HFF-Myc (cell line): ENCODE results near the gene PHF19.

Experiments used
- DNase-seq: peaks from one replicate; pipeline ENCODE4 v3.0.0-alpha.2; 2011; ENCODE audit warnings: low read depth; ENCODE audit errors: extremely low read depth
- H3K4me3 ChIP-seq: replicated peaks from 2 replicates; pipeline ENCODE4 v1.5.1; 2011; ENCODE audit warnings: low read depth, mild to moderate bottlenecking, control low read depth, low read length
- CTCF ChIP-seq: IDR thresholded peaks from 2 replicates; pipeline ENCODE4 v1.5.1; 2012; ENCODE audit warnings: mild to moderate bottlenecking, low read depth, low read length, control low read depth; ENCODE audit errors: missing control alignments

Gene PHF19

DNA sequence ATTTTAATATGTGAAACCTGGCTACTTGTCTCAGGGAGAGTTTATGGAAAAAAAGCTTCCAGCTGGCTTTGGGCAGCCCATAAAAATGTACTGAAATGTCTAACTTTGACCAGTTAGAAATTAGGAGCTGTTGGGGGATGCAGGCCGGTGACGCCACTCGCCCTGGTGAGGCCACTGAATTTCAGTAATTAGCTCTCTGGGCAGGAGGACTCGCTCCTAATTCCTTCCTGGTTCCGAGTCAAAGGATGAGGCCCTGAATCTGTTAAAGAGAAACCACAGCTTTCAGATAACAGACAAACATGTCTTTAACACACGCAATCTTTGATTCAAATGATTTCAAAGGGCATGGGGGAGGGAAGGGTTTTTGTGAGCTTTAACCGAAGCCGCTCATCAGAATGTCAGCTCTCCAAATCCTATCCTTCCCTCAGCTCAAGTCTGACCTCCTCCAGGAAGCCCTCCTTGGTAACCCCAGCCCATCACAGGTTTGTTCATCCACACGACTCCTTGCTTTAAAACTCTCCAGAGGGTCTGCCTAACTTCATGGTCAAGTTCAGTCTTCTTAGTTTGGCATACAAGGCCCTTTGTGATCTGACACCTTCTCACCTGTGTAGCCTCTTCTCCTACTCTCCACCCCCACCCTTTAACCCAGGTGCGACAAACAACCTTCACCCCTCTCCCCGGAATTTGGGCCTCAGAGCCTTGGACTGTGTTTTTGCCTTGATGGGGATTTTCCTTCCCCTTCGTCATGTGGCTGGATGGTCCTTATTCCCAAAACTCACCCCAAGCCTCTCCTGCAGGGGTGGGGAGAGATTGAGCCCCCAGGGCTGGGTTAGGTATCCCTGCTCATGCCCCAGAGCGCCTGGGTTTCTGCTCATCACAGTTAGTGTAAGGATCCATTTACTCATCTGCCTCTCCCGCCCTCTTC lies 13.6 kb upstream of the PHF19 start:
- no peak overlapping the region for H3K4me3 ChIP-seq
- DNase-seq: no peak
- TF ChIP-seq CTCF: no peak

DNA sequence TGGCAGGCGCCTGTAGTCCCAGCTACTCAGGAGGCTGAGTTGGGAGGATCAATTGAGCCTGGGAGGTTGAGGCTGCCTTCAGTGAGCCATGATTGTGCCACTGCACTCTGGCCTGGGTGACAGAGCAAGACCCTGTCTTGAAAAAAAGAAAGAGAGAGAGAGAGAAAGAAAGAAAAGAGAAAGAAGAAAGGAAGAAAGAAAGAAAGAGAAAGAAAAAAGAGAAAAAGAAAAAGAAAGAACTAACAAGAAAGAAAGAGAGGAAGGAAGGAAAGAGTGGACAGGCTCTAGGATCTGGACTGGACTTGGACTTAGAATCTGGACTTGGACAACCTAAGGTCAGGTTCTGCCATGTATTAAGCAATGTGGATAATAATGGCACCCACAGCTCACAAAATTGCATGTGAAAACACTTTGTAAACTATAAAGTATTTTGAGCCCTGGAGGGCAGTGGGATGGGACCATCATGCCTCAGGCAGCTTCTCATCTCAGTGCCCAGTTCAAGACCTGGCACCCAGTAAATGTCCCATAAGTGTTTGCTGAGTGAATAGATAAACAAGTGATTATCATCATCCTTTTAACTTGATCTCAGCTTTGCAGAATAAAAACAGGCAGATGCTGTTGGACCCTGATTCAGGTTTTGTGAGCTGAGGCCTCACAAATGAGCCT lies 12.8 kb upstream of the PHF19 start:
- H3K4me3 ChIP-seq: no peak overlapping the region
- TF ChIP-seq CTCF: no peak
- DNase-seq: no peak

DNA sequence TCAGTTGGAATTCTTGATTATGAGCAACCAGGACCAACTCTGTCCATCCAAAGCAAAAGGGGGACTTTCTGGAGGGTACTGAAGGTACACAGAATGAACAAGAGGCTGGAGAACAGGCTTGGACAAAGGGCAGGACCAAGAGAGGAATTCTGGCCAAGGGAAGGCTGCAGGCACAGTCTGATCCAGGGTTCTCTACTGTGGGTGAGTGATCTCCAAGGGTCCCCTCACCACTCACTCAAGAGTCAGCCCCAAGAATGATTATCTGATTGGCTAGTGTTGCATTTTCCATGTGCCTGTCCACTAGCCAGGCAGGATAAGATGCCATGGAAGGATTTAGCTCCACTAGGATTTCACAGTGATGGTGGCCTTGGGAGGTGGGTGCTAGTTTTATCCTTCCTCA lies 11.6 kb upstream of the PHF19 start:
- no peak for DNase-seq
- no peak for TF ChIP-seq CTCF
- no peak overlapping the region for H3K4me3 ChIP-seq

DNA sequence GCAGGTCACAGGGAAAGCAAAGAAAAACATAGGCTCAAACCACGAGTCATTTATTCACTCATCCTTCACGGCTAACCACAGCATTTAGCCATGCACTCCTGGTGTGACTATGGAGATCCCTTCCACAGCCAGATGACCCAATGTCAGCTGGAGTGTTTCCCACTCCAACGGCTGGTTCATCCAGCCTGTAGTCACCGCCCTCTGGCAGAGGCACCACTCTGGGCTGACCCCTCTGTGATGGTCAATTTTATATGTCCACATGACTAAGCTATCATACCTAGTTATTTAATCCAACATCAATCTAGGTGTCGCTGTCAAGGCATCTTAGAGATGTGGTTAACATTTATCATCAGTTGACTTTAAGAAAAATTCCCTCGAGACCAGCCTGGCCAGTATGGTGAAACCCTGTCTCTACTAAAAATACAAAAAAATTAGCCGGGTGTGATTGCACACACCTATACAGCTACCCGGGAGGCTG lies 9.5 kb upstream of the PHF19 start:
- TF ChIP-seq CTCF: no peak
- H3K4me3 ChIP-seq: no peak overlapping the region
- no peak for DNase-seq

DNA sequence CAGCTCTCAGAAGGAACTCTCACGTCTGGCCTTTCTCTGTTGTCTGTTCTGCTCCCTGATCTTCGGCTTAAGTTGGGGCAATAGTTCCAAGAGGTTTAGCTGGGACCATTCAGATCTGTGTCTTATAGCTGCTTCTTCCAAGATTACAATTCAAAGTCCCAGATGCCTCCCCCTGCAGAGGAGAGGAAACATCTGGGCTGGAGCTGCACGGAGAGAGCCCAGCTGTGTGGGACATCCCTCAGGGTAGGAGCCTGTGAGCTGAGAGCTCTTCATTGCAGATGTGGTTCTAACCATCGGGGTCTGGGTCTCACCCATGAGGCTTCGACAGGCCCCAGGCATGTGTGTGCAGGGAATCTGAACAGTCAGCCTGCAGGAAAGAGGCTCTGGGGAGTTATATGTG lies 9.0 kb upstream of the PHF19 start:
- no peak for TF ChIP-seq CTCF
- DNase-seq: no peak
- H3K4me3 ChIP-seq: no peak overlapping the region

DNA sequence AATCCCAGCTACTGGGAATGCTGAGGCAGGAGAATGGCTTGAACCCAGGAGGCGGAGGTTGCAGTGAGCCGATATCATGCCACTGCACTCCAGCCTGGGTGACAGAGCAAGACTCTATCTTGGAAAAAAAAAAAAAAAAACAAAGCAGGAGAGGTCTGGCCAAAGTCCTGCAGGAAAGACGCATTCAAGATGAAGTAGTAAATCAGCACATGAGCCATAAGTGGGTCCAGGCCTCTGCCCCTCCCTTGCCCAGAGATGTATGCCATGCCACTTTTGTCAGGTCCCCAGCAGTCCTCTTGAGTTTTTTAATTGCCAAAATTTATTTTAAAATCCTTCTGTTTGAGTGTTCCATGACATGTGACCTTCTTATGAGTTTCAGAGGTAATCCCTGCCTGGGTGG lies 8.5 kb upstream of the PHF19 start:
- H3K4me3 ChIP-seq: no peak overlapping the region
- no peak for TF ChIP-seq CTCF
- no peak for DNase-seq
